DOHH2 (cell line): Measurements from ENCODE around the gene PPP1R3F.

Experiments
- H3F3A ChIP-seq: fragments of 200-600 bp; sonication (generic), shearing (Covaris generic); 2 replicates; pipeline ENCODE4 v1.6.0; 2016; ENCODE audit warnings: antibody characterized with exemption, mild to moderate bottlenecking; ENCODE audit not compliant: control insufficient read depth, insufficient read depth
- H3K27ac ChIP-seq: fragments of 200-600 bp; sonication (generic); 2 replicates; pipeline ENCODE4 v1.5.1; 2014; ENCODE audit warnings: low read depth, mild to moderate bottlenecking, low read length, moderate library complexity
- H3K27me3 ChIP-seq: fragments of 200-600 bp; sonication (generic); 2 replicates; pipeline ENCODE4 v1.6.1; 2014; ENCODE audit warnings: mild to moderate bottlenecking, low read length, mixed read lengths; ENCODE audit not compliant: control insufficient read depth
- H3K36me3 ChIP-seq: fragments of 200-600 bp; sonication (generic); 2 replicates; pipeline ENCODE4 v1.6.1; 2014; ENCODE audit warnings: mild to moderate bottlenecking, low read length, moderate library complexity, mixed read lengths; ENCODE audit not compliant: control insufficient read depth
- H3K4me1 ChIP-seq: fragments of 200-600 bp; sonication (generic); 2 replicates; pipeline ENCODE4 v1.6.1; 2014; ENCODE audit warnings: mild to moderate bottlenecking, low read length, mixed read lengths; ENCODE audit not compliant: control insufficient read depth
- H3K4me2 ChIP-seq: fragments of 200-600 bp; sonication (generic); 2 replicates; pipeline ENCODE4 v1.6.0; 2014; ENCODE audit warnings: mild to moderate bottlenecking, low read length, moderate library complexity
- H3K4me3 ChIP-seq: fragments of 200-600 bp; sonication (generic); 2 replicates; pipeline ENCODE4 v1.5.1; 2014; ENCODE audit warnings: mild to moderate bottlenecking, low read length, mixed read lengths
- H3K79me2 ChIP-seq: fragments of 200-600 bp; sonication (generic); 2 replicates; pipeline ENCODE4 v1.6.1; 2014; ENCODE audit warnings: mild to moderate bottlenecking, low read length, mixed read lengths; ENCODE audit not compliant: control insufficient read depth
- H3K9me2 ChIP-seq: fragments of 200-600 bp; sonication (generic); replicated peaks from 2 replicates; pipeline ENCODE4 v1.6.1; 2014; ENCODE audit warnings: mild to moderate bottlenecking, low read length, mixed read lengths; ENCODE audit not compliant: control insufficient read depth
- H3K9me3 ChIP-seq: fragments of 200-600 bp; sonication (generic); 2 replicates; pipeline ENCODE4 v1.6.1; 2014; ENCODE audit warnings: antibody characterized with exemption, low read length, mixed read lengths; ENCODE audit not compliant: control insufficient read depth, insufficient read depth
- H4K20me1 ChIP-seq: fragments of 200-600 bp; sonication (generic); 2 replicates; pipeline ENCODE4 v1.6.0; 2014; ENCODE audit warnings: low read depth, mild to moderate bottlenecking, antibody characterized with exemption, low read length, moderate library complexity; ENCODE audit not compliant: control insufficient read depth, insufficient read depth
- CTCF ChIP-seq: fragments of 200-600 bp; sonication (generic); IDR thresholded peaks from one replicate; pipeline ENCODE4 v1.5.1; 2014; ENCODE audit warnings: antibody characterized with exemption, mild to moderate bottlenecking, low read depth, low read length; ENCODE audit not compliant: poor library complexity, severe bottlenecking
- EZH2phosphoT487 ChIP-seq: fragments of 200-600 bp; sonication (generic); IDR thresholded peaks from 2 replicates; pipeline ENCODE4 v1.6.1; 2017; ENCODE audit warnings: borderline replicate concordance, mild to moderate bottlenecking, antibody characterized with exemption, low read length, moderate library complexity, mixed read lengths

The PPP1R3F gene

GRCh38 chrX:49247916-49248811 lies 21.4 kb upstream of the PPP1R3F start:
- Histone ChIP-seq H3K9me3 (no peaks in the 10 kb centered on the region), H3K36me3 (no peaks in the 10 kb centered on the region), H3K4me3 (no peak overlapping the region)

DNA sequence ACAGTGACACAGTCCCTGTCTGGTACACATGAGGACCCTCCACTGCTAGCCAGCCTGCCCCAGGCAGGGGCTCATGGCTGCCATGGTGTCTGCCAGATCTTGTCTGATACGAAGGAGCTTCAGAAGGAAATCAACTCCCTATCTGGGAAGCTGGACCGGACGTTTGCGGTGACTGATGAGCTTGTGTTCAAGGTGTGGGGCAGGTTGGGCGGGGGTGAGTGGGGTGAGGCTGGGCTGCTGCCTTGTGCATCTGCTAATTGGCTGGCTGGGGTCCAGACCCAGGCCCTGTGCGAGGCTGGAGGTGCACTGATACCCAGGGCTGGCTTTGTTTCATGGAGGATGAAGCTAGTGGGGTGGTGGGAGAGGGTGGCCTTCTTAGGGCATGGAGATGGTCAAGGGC lies 20.5 kb upstream of the PPP1R3F start:
- TF ChIP-seq EZH2phosphoT487 (no peak), CTCF (no peak)
- Histone ChIP-seq H3K4me2 (no peak overlapping the region), H3K36me3 (no peaks in the 10 kb centered on the region), H3K4me1 (no peaks in the 10 kb centered on the region), H3K9me2 (no peaks in the 10 kb centered on the region), H3K9me3 (no peaks in the 10 kb centered on the region), H4K20me1 (no peaks in the 10 kb centered on the region), H3K27ac (no peak overlapping the region), H3F3A (no peaks in the 10 kb centered on the region), H3K27me3 (no peaks in the 10 kb centered on the region), H3K79me2 (no peaks in the 10 kb centered on the region), H3K4me3 (no peak overlapping the region)

More at GRCh38 chrX:49247916-49248811, 21.4 kb upstream of the PPP1R3F start:
- no peak for TF ChIP-seq CTCF
- no peak for TF ChIP-seq EZH2phosphoT487
- H3K4me2 ChIP-seq: no peak overlapping the region
- H3K79me2 ChIP-seq: no peaks in the 10 kb centered on the region
- H3K4me1 ChIP-seq: no peaks in the 10 kb centered on the region
- H3K9me2 ChIP-seq: no peaks in the 10 kb centered on the region
- no peak overlapping the region for H3K27ac ChIP-seq
- no peaks in the 10 kb centered on the region for H3K27me3 ChIP-seq
- no peaks in the 10 kb centered on the region for H4K20me1 ChIP-seq
- no peaks in the 10 kb centered on the region for H3F3A ChIP-seq

GRCh38 chrX:49249616-49250015 lies 20.0 kb upstream of the PPP1R3F start:
- no peak overlapping the region for H3K4me3 ChIP-seq
- H3K27me3 ChIP-seq: no peaks in the 10 kb centered on the region
- H3K79me2 ChIP-seq: no peaks in the 10 kb centered on the region
- no peaks in the 10 kb centered on the region for H3F3A ChIP-seq
- no peaks in the 10 kb centered on the region for H3K9me3 ChIP-seq
- no peaks in the 10 kb centered on the region for H3K9me2 ChIP-seq
- no peaks in the 10 kb centered on the region for H3K36me3 ChIP-seq
- no peak overlapping the region for H3K27ac ChIP-seq
- no peaks in the 10 kb centered on the region for H3K4me1 ChIP-seq
- H4K20me1 ChIP-seq: no peaks in the 10 kb centered on the region
- no peak for TF ChIP-seq CTCF
- no peak for TF ChIP-seq EZH2phosphoT487
- H3K4me2 ChIP-seq: no peak overlapping the region
